NCI-H82 (cell line): ENCODE data around the gene C4B.
"Not testable (repeated sequence)": the region's sequence is repeated elsewhere in the genome, so short reads cannot be mapped to it uniquely, and the experiment has no call there.

Source experiments
- DNase-seq: peaks from one replicate; lab custom pipeline; 2025; lab: John Stamatoyannopoulos, UW

Gene C4B

GRCh38 chr6:31981744-31982143 is 32.9 kb upstream of the C4B start, which contains the start of gene C4A:
Gene C4A (plus strand): TSS chr6:31982057. CDS start chr6:31982108, 51 bp downstream.
- DNase-seq = not testable (repeated sequence)

- not testable (repeated sequence) for DNase-seq
These were observed 25.2 kb upstream of the C4B start for GRCh38 chr6:31989363-31989762.

DNA sequence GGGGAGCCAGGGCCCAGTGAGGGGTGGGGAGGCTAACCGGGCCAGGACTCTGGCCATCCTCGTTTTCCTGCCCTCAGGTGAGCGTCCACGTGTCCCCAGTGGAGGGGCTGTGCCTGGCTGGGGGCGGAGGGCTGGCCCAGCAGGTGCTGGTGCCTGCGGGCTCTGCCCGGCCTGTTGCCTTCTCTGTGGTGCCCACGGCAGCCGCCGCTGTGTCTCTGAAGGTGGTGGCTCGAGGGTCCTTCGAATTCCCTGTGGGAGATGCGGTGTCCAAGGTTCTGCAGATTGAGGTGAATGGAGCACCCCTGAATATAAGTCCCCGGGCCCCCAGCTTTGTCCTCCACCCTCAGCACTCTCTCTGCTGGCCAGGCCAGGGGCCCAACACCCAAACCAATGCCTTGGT is 20.2 kb upstream of the C4B start:
- not testable (repeated sequence) for DNase-seq

DNA sequence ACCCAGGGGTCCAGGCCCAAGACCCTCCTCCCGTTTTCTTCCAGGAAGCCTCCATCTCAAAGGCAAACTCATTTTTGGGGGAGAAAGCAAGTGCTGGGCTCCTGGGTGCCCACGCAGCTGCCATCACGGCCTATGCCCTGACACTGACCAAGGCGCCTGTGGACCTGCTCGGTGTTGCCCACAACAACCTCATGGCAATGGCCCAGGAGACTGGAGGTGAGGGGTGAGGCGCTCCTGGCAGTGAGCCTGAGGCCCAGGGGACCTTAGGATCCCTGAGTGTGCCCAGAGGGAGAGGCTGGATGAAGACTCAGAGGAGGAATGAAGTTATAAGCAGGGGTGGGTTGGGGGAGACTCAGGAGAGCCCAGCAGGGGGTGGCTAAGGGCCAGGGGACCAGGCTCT is 18.2 kb upstream of the C4B start:
- not testable (repeated sequence) for DNase-seq

GRCh38 chr6:32002546-32003268 is 11.9 kb upstream of the C4B start:
- DNase-seq = not testable (repeated sequence)

GRCh38 chr6:32003301-32003700 is 11.3 kb upstream of the C4B start:
- DNase-seq = not testable (repeated sequence)

GRCh38 chr6:32004393-32004792 is 10.2 kb upstream of the C4B start:
- DNase-seq = not testable (repeated sequence)

- not testable (repeated sequence) for DNase-seq
These were observed 9.6 kb upstream of the C4B start for GRCh38 chr6:32004864-32005537.

DNA sequence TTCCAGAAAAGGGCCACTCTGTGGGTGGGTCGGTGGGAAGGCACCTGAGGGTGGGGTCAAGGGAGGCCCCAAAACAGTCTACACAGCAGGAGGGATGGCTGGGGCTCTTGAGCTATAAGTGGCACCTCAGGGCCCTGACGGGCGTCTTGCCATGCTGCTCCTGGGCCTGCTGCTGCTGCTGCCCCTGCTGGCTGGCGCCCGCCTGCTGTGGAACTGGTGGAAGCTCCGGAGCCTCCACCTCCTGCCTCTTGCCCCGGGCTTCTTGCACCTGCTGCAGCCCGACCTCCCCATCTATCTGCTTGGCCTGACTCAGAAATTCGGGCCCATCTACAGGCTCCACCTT is 9.1 kb upstream of the C4B start:
- DNase-seq = not testable (repeated sequence)

DNA sequence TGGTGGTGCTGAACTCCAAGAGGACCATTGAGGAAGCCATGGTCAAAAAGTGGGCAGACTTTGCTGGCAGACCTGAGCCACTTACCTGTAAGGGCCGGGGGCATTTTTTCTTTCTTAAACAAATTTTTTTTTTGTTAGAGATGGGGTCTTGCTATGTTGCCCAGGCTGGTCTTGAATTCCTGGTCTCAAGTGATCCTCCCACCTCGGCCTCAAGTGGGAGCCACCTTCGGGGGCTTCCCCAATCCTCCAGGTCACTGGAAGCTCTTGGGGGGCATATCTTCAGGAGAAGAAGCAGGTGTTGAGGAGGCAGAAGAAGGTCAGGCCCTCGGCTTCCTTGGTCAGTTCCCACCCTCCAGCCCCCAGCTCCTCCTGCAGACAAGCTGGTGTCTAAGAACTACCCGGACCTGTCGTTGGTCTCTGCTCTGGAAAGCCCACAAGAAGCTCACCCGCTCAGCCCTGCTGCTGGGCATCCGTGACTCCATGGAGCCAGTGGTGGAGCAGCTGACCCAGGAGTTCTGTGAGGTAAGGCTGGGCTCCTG is 8.5 kb upstream of the C4B start:
- not testable (repeated sequence) for DNase-seq

GRCh38 chr6:32007086-32007485 is 7.5 kb upstream of the C4B start:
- DNase-seq = not testable (repeated sequence)

DNA sequence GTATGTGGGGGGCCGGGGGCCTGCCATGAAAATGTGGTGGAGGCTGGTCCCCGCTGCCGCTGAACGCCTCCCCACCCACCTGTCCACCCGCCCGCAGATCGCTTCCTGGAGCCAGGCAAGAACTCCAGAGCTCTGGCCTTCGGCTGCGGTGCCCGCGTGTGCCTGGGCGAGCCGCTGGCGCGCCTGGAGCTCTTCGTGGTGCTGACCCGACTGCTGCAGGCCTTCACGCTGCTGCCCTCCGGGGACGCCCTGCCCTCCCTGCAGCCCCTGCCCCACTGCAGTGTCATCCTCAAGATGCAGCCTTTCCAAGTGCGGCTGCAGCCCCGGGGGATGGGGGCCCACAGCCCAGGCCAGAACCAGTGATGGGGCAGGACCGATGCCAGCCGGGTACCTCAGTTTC is 6.6 kb upstream of the C4B start:
- DNase-seq = not testable (repeated sequence)

- DNase-seq = peak; percentile 89
These were observed 6.0 kb upstream of the C4B start for GRCh38 chr6:32008616-32009015.

GRCh38 chr6:32009537-32009936 is 5.1 kb upstream of the C4B start:
- not testable (repeated sequence) for DNase-seq

DNA sequence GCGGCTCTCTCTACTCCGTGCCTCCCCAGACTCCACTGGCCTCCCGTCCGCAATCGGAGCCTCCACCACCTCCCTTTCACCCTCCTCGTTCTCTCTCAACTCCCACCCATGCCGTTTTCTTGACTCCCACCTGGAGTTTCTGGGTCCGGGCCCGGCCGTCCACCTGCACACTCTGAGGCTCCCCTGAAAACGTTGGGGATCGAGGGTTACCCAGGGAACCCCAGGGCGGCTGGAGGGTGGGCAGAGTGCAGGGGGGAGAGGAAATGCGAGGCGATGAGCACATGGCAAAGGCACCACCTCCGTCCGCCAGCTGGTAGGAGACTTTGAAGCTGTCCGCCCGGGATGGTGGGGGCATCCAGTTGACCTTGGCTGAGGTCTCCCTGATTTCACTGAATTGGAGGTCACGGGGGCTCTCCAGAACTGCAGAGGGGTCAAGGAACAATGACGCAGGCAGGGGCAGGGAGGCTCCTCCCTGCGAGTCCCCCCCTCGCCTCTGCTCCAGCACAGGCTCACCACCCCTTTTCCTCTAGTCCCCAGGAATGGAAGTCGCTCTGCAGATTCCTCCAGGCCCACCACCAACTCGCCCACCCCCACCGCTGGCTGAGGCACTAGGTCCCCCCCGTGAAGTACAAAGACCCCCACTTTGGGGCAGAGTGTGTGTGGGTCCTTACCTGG is 3.6 kb upstream of the C4B start:
- DNase-seq = not testable (repeated sequence)

DNA sequence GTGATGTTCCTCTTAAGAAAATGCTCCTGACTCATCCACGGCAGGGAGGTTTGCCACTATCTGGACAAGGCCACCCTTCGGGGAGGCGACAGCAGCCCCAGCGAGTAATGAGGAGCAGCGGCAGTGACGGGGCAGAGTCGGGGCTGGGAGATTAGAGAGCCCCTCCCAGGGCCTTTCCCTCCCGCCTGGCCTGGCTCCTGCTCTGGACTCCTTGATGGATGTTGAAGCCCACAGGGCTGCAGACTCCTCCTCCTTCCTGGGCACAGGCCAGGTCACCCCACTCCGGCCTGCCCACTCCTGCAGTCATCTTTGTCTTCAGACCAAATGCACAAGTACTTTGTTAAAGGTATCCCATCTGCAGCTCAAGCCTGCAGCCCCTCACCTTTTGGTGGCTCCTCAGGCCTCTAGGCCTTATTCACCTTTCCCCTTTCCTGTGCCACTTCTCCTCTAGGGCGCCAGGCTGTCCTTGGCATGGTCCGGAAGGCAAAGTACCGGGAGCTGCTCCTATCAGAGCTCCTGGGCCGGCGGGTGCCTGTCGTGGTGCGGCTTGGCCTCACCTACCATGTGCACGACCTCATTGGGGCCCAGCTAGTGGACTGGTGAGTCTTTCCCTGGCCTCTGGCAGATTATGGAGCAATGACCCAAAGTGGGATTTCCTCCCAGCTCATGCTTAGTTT is 1.5 kb upstream of the C4B start:
- DNase-seq = not testable (repeated sequence)

DNA sequence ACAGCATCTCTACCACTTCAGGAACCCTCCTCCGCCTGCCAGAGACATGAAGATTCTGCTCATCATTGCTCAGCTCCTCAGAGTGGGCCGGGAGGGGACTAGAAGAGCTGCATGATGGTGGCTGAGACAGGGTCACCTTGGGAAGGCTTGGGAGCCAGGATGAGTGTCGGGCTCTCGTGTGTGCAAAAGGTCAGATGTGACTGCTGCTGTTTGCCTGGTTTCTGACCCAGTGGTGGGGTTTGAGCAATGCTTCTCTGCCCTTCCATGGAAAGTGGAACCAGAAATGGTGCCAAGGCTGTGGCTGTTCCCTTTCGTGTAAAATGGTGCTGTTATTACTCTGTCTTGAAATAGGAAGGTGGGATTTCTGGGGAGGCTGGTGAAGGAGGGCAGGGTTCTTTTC is 857 bp upstream of the C4B start:
- not testable (repeated sequence) for DNase-seq

- not testable (repeated sequence) for DNase-seq
These were observed 7.5 kb downstream of the C4B start for GRCh38 chr6:32022100-32022499.

- not testable (repeated sequence) for DNase-seq
These were observed 14.0 kb downstream of the C4B start for GRCh38 chr6:32028631-32029030.

DNA sequence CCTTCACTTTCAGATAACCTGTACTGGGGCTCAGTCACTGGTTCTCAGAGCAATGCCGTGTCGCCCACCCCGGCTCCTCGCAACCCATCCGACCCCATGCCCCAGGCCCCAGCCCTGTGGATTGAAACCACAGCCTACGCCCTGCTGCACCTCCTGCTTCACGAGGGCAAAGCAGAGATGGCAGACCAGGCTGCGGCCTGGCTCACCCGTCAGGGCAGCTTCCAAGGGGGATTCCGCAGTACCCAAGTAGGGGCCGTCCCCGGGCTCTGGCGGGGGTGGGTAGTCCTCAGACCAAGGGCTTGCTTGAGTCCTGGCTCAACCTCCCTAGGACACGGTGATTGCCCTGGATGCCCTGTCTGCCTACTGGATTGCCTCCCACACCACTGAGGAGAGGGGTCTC is 15.0 kb downstream of the C4B start:
- DNase-seq = not testable (repeated sequence)

- not testable (repeated sequence) for DNase-seq
These were observed 20.9 kb downstream of the C4B start for GRCh38 chr6:32035283-32036013.
